H1 (cell line): ENCODE data around the gene RPL37. TPM values are rescaled to one million over a fixed set of nuclear protein-coding genes. Genes with fewer than 3 reads are reported as not detected.
A peak's percentile ranks its signal among the peaks of the same experiment; 100 is the strongest.

Experiments used
- CTCF ChIA-PET: fragments of 300-600 bp; sonication (Branson Sonifier 250); formaldehyde crosslinking; loops from one replicate; lab custom pipeline; 2021; ENCODE audit not compliant: partially characterized antibody; lab: Charles Lee
- POLR2A ChIA-PET: fragments of 300-600 bp; sonication (Branson Sonifier 250); formaldehyde crosslinking; loops from one replicate; lab custom pipeline; 2021; ENCODE audit warnings: inconsistent platforms; ENCODE audit not compliant: partially characterized antibody; lab: Charles Lee
- DNase-seq, 2 experiments: peaks; one replicate each; pipeline versions ENCODE4 v3.0.0 to v3.0.0-alpha.2; 2010 to 2022; ENCODE audit warnings: low spot score in 2 of 2, low read depth in 1 of 2, mixed read lengths in 1 of 2
- FAIRE-seq: peaks from 2 replicates; lab custom pipeline; 2011; peaks lifted over from hg19 to GRCh38; lab: Jason Lieb, UNC
- H2AFZ ChIP-seq: 2 replicates; pipeline ENCODE4 v1.8.1; 2012; ENCODE audit warnings: low read length, inconsistent platforms
- H2AK5ac ChIP-seq: 2 replicates; pipeline ENCODE4 v1.6.1; 2013; ENCODE audit warnings: low read depth, low read length
- H2BK120ac ChIP-seq: replicated peaks from 2 replicates; pipeline ENCODE3; 2013; ENCODE audit warnings: low read depth, low read length, inconsistent platforms
- H2BK12ac ChIP-seq: 2 replicates; pipeline ENCODE4 v1.6.1; 2013; ENCODE audit warnings: low read depth, low read length
- H2BK15ac ChIP-seq: 2 replicates; pipeline ENCODE4 v1.6.1; 2013; ENCODE audit warnings: low read length
- H2BK20ac ChIP-seq: 2 replicates; pipeline ENCODE4 v1.6.1; 2013; ENCODE audit warnings: low read length
- H2BK5ac ChIP-seq: 2 replicates; pipeline ENCODE4 v1.6.1; 2013; ENCODE audit warnings: low read depth, low read length
- H3K14ac ChIP-seq: 2 replicates; pipeline ENCODE4 v1.6.1; 2013; ENCODE audit warnings: inconsistent platforms; ENCODE audit not compliant: insufficient read length
- H3K18ac ChIP-seq: 2 replicates; pipeline ENCODE4 v1.6.1; 2013; ENCODE audit warnings: low read length; ENCODE audit errors: extremely low read depth
- H3K23ac ChIP-seq: 2 replicates; pipeline ENCODE4 v1.6.1; 2013; ENCODE audit warnings: inconsistent platforms; ENCODE audit not compliant: insufficient read length
- H3K23me2 ChIP-seq: 2 replicates; pipeline ENCODE4 v1.6.1; 2013; ENCODE audit warnings: low read depth, low read length
- H3K27ac ChIP-seq: 2 replicates; pipeline ENCODE4 v1.6.1; 2011; ENCODE audit warnings: low read depth, low read length, inconsistent platforms
- H3K27me3 ChIP-seq, 4 experiments: replicated peaks in 1 of 4; 1 replicate in 1 of 4; 2 replicates in 3 of 4; pipeline versions ENCODE4 v1.6.1 to v1.8.1; 2011 to 2013; ENCODE audit warnings: low read length in 3 of 4, mild to moderate bottlenecking in 3 of 4, inconsistent platforms in 2 of 4, mixed read lengths in 2 of 4, moderate library complexity in 1 of 4; ENCODE audit not compliant: control insufficient read depth in 3 of 4, insufficient read depth in 3 of 4; ENCODE audit errors: extremely low read depth in 1 of 4
- H3K36me3 ChIP-seq, 4 experiments: 2 replicates each; pipeline versions ENCODE4 v1.6.1 to v1.8.1; 2011 to 2013; ENCODE audit warnings: mild to moderate bottlenecking in 4 of 4, low read length in 3 of 4, moderate library complexity in 2 of 4, control low read depth in 1 of 4, inconsistent platforms in 1 of 4; ENCODE audit not compliant: insufficient read depth in 4 of 4, control insufficient read depth in 2 of 4
- H3K4ac ChIP-seq: replicated peaks from 2 replicates; pipeline ENCODE3; 2013; ENCODE audit warnings: low read length, low read depth, mixed read lengths, inconsistent platforms; ENCODE audit not compliant: insufficient read length
- H3K4me1 ChIP-seq, 4 experiments: replicated peaks in 1 of 4; 1 replicate in 1 of 4; 2 replicates in 3 of 4; pipeline versions ENCODE4 v1.6.1 to v1.8.1; 2011 to 2013; ENCODE audit warnings: low read length in 3 of 4, inconsistent platforms in 2 of 4, mixed read lengths in 1 of 4; ENCODE audit not compliant: insufficient read depth in 4 of 4, control insufficient read depth in 3 of 4
- H3K4me2 ChIP-seq, 2 experiments: 2 replicates each; pipeline versions ENCODE4 v1.6.1 to v1.8.1; 2011 to 2013; ENCODE audit warnings: low read depth in 2 of 2, low read length in 2 of 2, control low read depth in 1 of 2, inconsistent platforms in 1 of 2, mild to moderate bottlenecking in 1 of 2; ENCODE audit not compliant: insufficient read depth in 1 of 2
- H3K4me3 ChIP-seq, 4 experiments: fragments of 200-600, 300-600 bp in 1 of 4; sonication (generic), shearing (Covaris generic), sonication (Bioruptor Twin) in 1 of 4; 2 replicates each; pipeline versions ENCODE4 v1.5.1 to v1.8.1; 2011 to 2016; ENCODE audit warnings: low read length in 4 of 4, low read depth in 3 of 4, control low read depth in 2 of 4, inconsistent platforms in 2 of 4, mild to moderate bottlenecking in 2 of 4, mixed read lengths in 1 of 4, moderate library complexity in 1 of 4; ENCODE audit not compliant: insufficient read depth in 2 of 4; ENCODE audit errors: extremely low read depth in 1 of 4
- H3K56ac ChIP-seq: replicated peaks from 2 replicates; pipeline ENCODE3; 2013; ENCODE audit warnings: low read depth, mild to moderate bottlenecking, mixed read lengths, low read length, inconsistent platforms; ENCODE audit not compliant: insufficient read length
- H3K79me1 ChIP-seq: 2 replicates; pipeline ENCODE4 v1.6.1; 2013; ENCODE audit warnings: low read depth, low read length, control low read depth
- H3K79me2 ChIP-seq, 2 experiments: 2 replicates each; pipeline versions ENCODE4 v1.6.1 to v1.8.1; 2012 to 2013; ENCODE audit warnings: low read length in 2 of 2, mild to moderate bottlenecking in 2 of 2, inconsistent platforms in 1 of 2; ENCODE audit not compliant: insufficient read depth in 2 of 2, control insufficient read depth in 1 of 2
- H3K9ac ChIP-seq, 4 experiments: replicated peaks in 1 of 4; 1 replicate in 1 of 4; 2 replicates in 3 of 4; pipeline versions ENCODE4 v1.6.1 to v1.8.1; 2011 to 2013; ENCODE audit warnings: low read depth in 3 of 4, low read length in 3 of 4, control low read depth in 2 of 4, mild to moderate bottlenecking in 2 of 4, moderate library complexity in 2 of 4, inconsistent platforms in 1 of 4; ENCODE audit errors: extremely low read depth in 1 of 4
- H3K9me3 ChIP-seq, 2 experiments: 2 replicates each; pipeline versions ENCODE4 v1.6.1 to v1.8.1; 2012 to 2013; ENCODE audit warnings: mild to moderate bottlenecking in 2 of 2, moderate library complexity in 2 of 2, control low read depth in 1 of 2, inconsistent platforms in 1 of 2, low read depth in 1 of 2, low read length in 1 of 2, mixed read lengths in 1 of 2; ENCODE audit not compliant: insufficient read depth in 2 of 2
- H4K20me1 ChIP-seq, 2 experiments: replicated peaks in 1 of 2; 2 replicates each; pipeline versions ENCODE3 to v1.8.1; 2011 to 2013; ENCODE audit warnings: inconsistent platforms in 2 of 2, low read length in 2 of 2, mild to moderate bottlenecking in 1 of 2; ENCODE audit not compliant: insufficient read depth in 2 of 2, control insufficient read depth in 1 of 2
- H4K5ac ChIP-seq: 2 replicates; pipeline ENCODE4 v1.6.1; 2013; ENCODE audit warnings: low read length, low read depth, mixed read lengths, inconsistent platforms; ENCODE audit not compliant: insufficient read length
- H4K8ac ChIP-seq: 2 replicates; pipeline ENCODE4 v1.8.0; 2013; ENCODE audit warnings: mild to moderate bottlenecking, moderate library complexity, low read length, inconsistent platforms; ENCODE audit not compliant: insufficient read depth; ENCODE audit errors: extremely low read depth
- H4K91ac ChIP-seq: replicated peaks from 2 replicates; pipeline ENCODE3; 2013; ENCODE audit warnings: low read length, mixed read lengths, inconsistent platforms; ENCODE audit not compliant: insufficient read length
- ATF3 ChIP-seq: IDR thresholded peaks from 2 replicates; pipeline ENCODE4 v1.6.1; 2011; ENCODE audit warnings: low read depth, mild to moderate bottlenecking, low read length; ENCODE audit not compliant: insufficient read depth
- BACH1 ChIP-seq: IDR thresholded peaks from 2 replicates; pipeline ENCODE4 v1.6.1; 2012; ENCODE audit warnings: low read length, improper control_type of control experiment
- CHD1 ChIP-seq: IDR thresholded peaks from 2 replicates; pipeline ENCODE4 v1.6.1; 2012; ENCODE audit warnings: low read depth, low read length, improper control_type of control experiment
- CTBP2 ChIP-seq: IDR thresholded peaks from 2 replicates; pipeline ENCODE4 v1.7.0; 2011; ENCODE audit warnings: borderline replicate concordance, mild to moderate bottlenecking, moderate library complexity, mixed read lengths, low read length; ENCODE audit not compliant: insufficient read depth, insufficient read length
- EZH2 ChIP-seq: fragments of 200-600 bp; sonication (generic); IDR thresholded peaks from 2 replicates; pipeline ENCODE4 v1.7.1; 2012; ENCODE audit warnings: low read depth, mild to moderate bottlenecking, moderate library complexity, low read length, inconsistent platforms; ENCODE audit not compliant: severe bottlenecking
- PHF8 ChIP-seq: fragments of 200-600 bp; sonication (generic); conservative IDR thresholded peaks from 2 replicates; pipeline ENCODE4 v1.7.1; 2012; ENCODE audit warnings: low read depth, mild to moderate bottlenecking, inconsistent platforms, low read length, moderate library complexity
- POU5F1 ChIP-seq: IDR thresholded peaks from 2 replicates; pipeline ENCODE4 v1.6.1; 2011; ENCODE audit warnings: low read depth, mild to moderate bottlenecking, low read length, moderate library complexity
- RFX5 ChIP-seq: IDR thresholded peaks from 2 replicates; pipeline ENCODE4 v1.6.1; 2011; ENCODE audit warnings: low read depth, low read length, improper control_type of control experiment, borderline replicate concordance
- SAP30 ChIP-seq: fragments of 300-600 bp; sonication (generic); IDR thresholded peaks from 2 replicates; pipeline ENCODE4 v1.7.1; 2012; ENCODE audit warnings: low read length, moderate library complexity, mild to moderate bottlenecking, inconsistent platforms; ENCODE audit not compliant: insufficient read depth, insufficient replicate concordance
- SIX5 ChIP-seq: IDR thresholded peaks from 2 replicates; pipeline ENCODE4 v1.6.1; 2011; ENCODE audit warnings: mild to moderate bottlenecking, low read depth, low read length
- TAF1 ChIP-seq: IDR thresholded peaks from 2 replicates; pipeline ENCODE4 v1.6.1; 2011; ENCODE audit warnings: mild to moderate bottlenecking, low read depth, low read length
- TCF12 ChIP-seq: IDR thresholded peaks from 2 replicates; pipeline ENCODE4 v1.6.1; 2011; ENCODE audit warnings: low read depth, mild to moderate bottlenecking, low read length
- WGBS, 2 experiments: shearing (Covaris generic) in 1 of 2; methylation state at CpG; one replicate each; pipeline versions ENCODE4 v1.1.6 to v1.1.7; 2013 to 2015; ENCODE audit warnings: low lambda C conversion rate in 2 of 2, mixed read lengths in 2 of 2, inconsistent platforms in 1 of 2, low coverage in 1 of 2, missing lambda C conversion rate in 1 of 2; ENCODE audit not compliant: insufficient replicate concordance in 2 of 2, insufficient coverage in 1 of 2, insufficient read length in 1 of 2; ENCODE audit errors: extremely low coverage in 1 of 2, missing lambda C conversion rate in 1 of 2; 5-methylcytosine and 5-hydroxymethylcytosine counted together
- polyA plus RNA-seq, 7 experiments: library from polyadenylated mRNA; depleted of rRNA in 3 of 7; stranded (reverse) in 5 of 7; unstranded in 2 of 7; fragments of >200 nt in 5 of 7; fragments of 200-250 nt in 2 of 7; gene quantifications; 1 replicate in 5 of 7; 2 replicates in 1 of 7; 4 replicates in 1 of 7; pipeline versions ENCODE4 v1.2.1 to v1.2.3, GENCODE V29; 2011 to 2013; ENCODE audit warnings: missing spikeins in 2 of 7, mixed read lengths in 2 of 7
- total RNA-seq: library from RNA; stranded (reverse); fragmentation: NEBNext Ultra II Directional; extraction: Animal tissue kit (Norgen Biotek cat#: 25700); gene quantifications from 2 replicates; pipeline ENCODE4 v1.2.1, GENCODE V29; 2021

The RPL37 gene
- total and polyA plus RNA-seq, 2 of the 8 experiments (the other 6 are each of a cell fraction or from before 2014, with no cell fraction given), result 467 to 1,534 TPM

GRCh38 chr5:40796487-40796889 lies 38.5 kb downstream of the RPL37 start:
- Histone ChIP-seq H2BK15ac (no peak overlapping the region), H2AK5ac (no peak overlapping the region), H4K91ac (no peak overlapping the region), H3K9ac (peak overlapping the region in 1 of 4 experiments; percentile 46; a peak in 1 of 7 replicates), H2AFZ (no peak overlapping the region), H3K23me2 (no peaks in the 10 kb centered on the region; the same call in 1 of the 2 replicates), H3K14ac (no peak overlapping the region), H3K4ac (no peak overlapping the region), H3K9me3 (no peaks in the 10 kb centered on the region; a peak in 1 of 4 replicates), H3K36me3 (no peaks in the 10 kb centered on the region; a peak in 1 of 8 replicates), H4K8ac (no peak overlapping the region), H2BK20ac (no peak overlapping the region), H2BK5ac (no peak overlapping the region), H2BK12ac (no peak overlapping the region), H3K27me3 (no peaks in the 10 kb centered on the region), H3K4me1 (peaks cover 0 to 5% (median 0%) of the 10 kb centered on the region in 4 experiments; a peak in 2 of 7 replicates), H4K5ac (no peak overlapping the region), H3K79me2 (peaks cover 25 to 61% of the 10 kb centered on the region in 2 experiments), H3K18ac (no peak overlapping the region), H2BK120ac (no peak overlapping the region), H4K20me1 (peaks cover 0 to 3% of the 10 kb centered on the region in 2 experiments), H3K56ac (no peak overlapping the region), H3K23ac (no peak overlapping the region), H3K4me2 (peak overlapping the region; percentile 42 to 81; a peak in 3 of 4 replicates), H3K79me1 (no peaks in the 10 kb centered on the region; the same call in 1 of the 2 replicates), H3K27ac (no peak overlapping the region), H3K4me3 (peak overlapping the region; percentile 68 to 98 (median 92); a peak in 4 of 8 replicates)
- POLR2A ChIA-PET, result interaction anchor here (1.1 to 2.0 kb wide), 2 partner anchors 10 to 39 kb away, joined by 4 to 9 read pairs; partner anchors contain the start of gene RPL37
- 90% methylated on average over 3 of the region's 3 CpGs; no CpG with 5 or more reads in 1 of the 2 experiments for WGBS, 2 experiments
- CTCF ChIA-PET, result no interaction called here
- FAIRE-seq, result no peak
- DNase-seq, result no peak
- TF ChIP-seq EZH2, result no peak
- TF ChIP-seq ATF3, result no peak
- TF ChIP-seq BACH1, result no peak
- no peak for TF ChIP-seq RFX5
- no peak for TF ChIP-seq PHF8
- TF ChIP-seq TAF1, result no peak
- no peak for TF ChIP-seq SIX5
- no peak for TF ChIP-seq CHD1
- TF ChIP-seq POU5F1, result no peak
- no peak for TF ChIP-seq SAP30
- TF ChIP-seq TCF12, result no peak
- no peak for TF ChIP-seq CTBP2
